Activated gamma-delta T cell treated with Interleukin-2 at 50 U/mL for 16 hours (primary cell): ENCODE data around the gene MAMDC2.
"Not testable (repeated sequence)": the region's sequence is repeated elsewhere in the genome, so short reads cannot be mapped to it uniquely, and the experiment has no call there.

Experiments
- DNase-seq: peaks from one replicate; pipeline ENCODE4 v3.0.0-alpha.2; 2020

The MAMDC2 gene

GRCh38 chr9:70143394-70144130, 99.9 kb downstream of the MAMDC2 start:
- no peak for DNase-seq

- DNase-seq = no peak
Observed at GRCh38 chr9:70144131-70144503, 100.5 kb downstream of the MAMDC2 start.

GRCh38 chr9:70145981-70146380, 102.3 kb downstream of the MAMDC2 start:
- DNase-seq = no peak

GRCh38 chr9:70147196-70147595, 103.5 kb downstream of the MAMDC2 start:
- no peak for DNase-seq

- no peak for DNase-seq
Observed at GRCh38 chr9:70147651-70148050, 104.0 kb downstream of the MAMDC2 start.

GRCh38 chr9:70152350-70152749, 108.7 kb downstream of the MAMDC2 start:
- DNase-seq = no peak

- DNase-seq = no peak
Observed at GRCh38 chr9:70156729-70157128, 113.1 kb downstream of the MAMDC2 start.

GRCh38 chr9:70159630-70160029, 116.0 kb downstream of the MAMDC2 start:
- DNase-seq = no peak

GRCh38 chr9:70160686-70161600, 117.3 kb downstream of the MAMDC2 start:
- no peak for DNase-seq

- DNase-seq = no peak
Observed at GRCh38 chr9:70165006-70165602, 121.5 kb downstream of the MAMDC2 start.

GRCh38 chr9:70168521-70168920, 124.9 kb downstream of the MAMDC2 start:
- DNase-seq = no peak

GRCh38 chr9:70169222-70169621, 125.6 kb downstream of the MAMDC2 start:
- DNase-seq = no peak

GRCh38 chr9:70170151-70170790, 126.6 kb downstream of the MAMDC2 start:
- no peak for DNase-seq

- no peak for DNase-seq
Observed at GRCh38 chr9:70172532-70172931, 128.9 kb downstream of the MAMDC2 start.

GRCh38 chr9:70177121-70177520, 133.5 kb downstream of the MAMDC2 start:
- DNase-seq = no peak

- DNase-seq = no peak
Observed at GRCh38 chr9:70192707-70193106, 149.1 kb downstream of the MAMDC2 start.

GRCh38 chr9:70195456-70195855, 151.8 kb downstream of the MAMDC2 start:
- no peak for DNase-seq

- no peak for DNase-seq
Observed at GRCh38 chr9:70197216-70198044, 153.8 kb downstream of the MAMDC2 start.

- not testable (repeated sequence) for DNase-seq
Observed at GRCh38 chr9:70204743-70205142, 161.1 kb downstream of the MAMDC2 start.

GRCh38 chr9:70205366-70206020, 161.8 kb downstream of the MAMDC2 start:
- no peak for DNase-seq

GRCh38 chr9:70217029-70217428, 173.4 kb downstream of the MAMDC2 start:
- no peak for DNase-seq

GRCh38 chr9:70218767-70219166, 175.1 kb downstream of the MAMDC2 start:
- DNase-seq = no peak
